Endothelial cell of umbilical vein (primary cell): ENCODE data around the gene SPDYE4.

Experiments used
- CTCF ChIP-seq, 2 donors: IDR thresholded peaks; 1 replicate in 1 of 2; 2 replicates in 1 of 2; pipeline ENCODE4 v1.5.1; 2011; ENCODE audit warnings: low read length in 2 of 2, mild to moderate bottlenecking in 2 of 2, moderate library complexity in 2 of 2, control low read depth in 1 of 2, inconsistent platforms in 1 of 2, low read depth in 1 of 2; ENCODE audit not compliant: insufficient read depth in 1 of 2; ENCODE audit errors: extremely low read depth in 1 of 2
- EZH2 ChIP-seq: IDR thresholded peaks from 2 replicates; pipeline ENCODE4 v1.6.1; 2012; ENCODE audit warnings: borderline replicate concordance, low read depth, mild to moderate bottlenecking, moderate library complexity, low read length, inconsistent platforms; ENCODE audit not compliant: severe bottlenecking
- FOS ChIP-seq: IDR thresholded peaks from 2 replicates; pipeline ENCODE4 v1.6.1; 2011; ENCODE audit warnings: mild to moderate bottlenecking, low read length, moderate library complexity, borderline replicate concordance; ENCODE audit not compliant: insufficient read depth
- MAX ChIP-seq: IDR thresholded peaks from 2 replicates; pipeline ENCODE4 v1.6.1; 2011; ENCODE audit not compliant: insufficient read depth, insufficient read length
- POLR2A ChIP-seq: IDR thresholded peaks from 2 replicates; pipeline ENCODE4 v1.6.1; 2012; ENCODE audit warnings: low read depth, mild to moderate bottlenecking, control low read depth, low read length

GRCh38 chr17:8782176-8782575 lies 23.8 kb upstream of the SPDYE4 start:
- TF ChIP-seq CTCF (IDR thresholded peaks at IDR 0.05; ENCODE audit: extremely low read depth in 1 of 2, insufficient read depth in 1 of 2, low read depth in 1 of 2, low read length in 2 of 2): no peak
- no peak for TF ChIP-seq EZH2
- no peak for TF ChIP-seq POLR2A
- no peak for TF ChIP-seq MAX
- TF ChIP-seq FOS: no peak
